ENCODE data around the gene HDAC9.

DNA sequence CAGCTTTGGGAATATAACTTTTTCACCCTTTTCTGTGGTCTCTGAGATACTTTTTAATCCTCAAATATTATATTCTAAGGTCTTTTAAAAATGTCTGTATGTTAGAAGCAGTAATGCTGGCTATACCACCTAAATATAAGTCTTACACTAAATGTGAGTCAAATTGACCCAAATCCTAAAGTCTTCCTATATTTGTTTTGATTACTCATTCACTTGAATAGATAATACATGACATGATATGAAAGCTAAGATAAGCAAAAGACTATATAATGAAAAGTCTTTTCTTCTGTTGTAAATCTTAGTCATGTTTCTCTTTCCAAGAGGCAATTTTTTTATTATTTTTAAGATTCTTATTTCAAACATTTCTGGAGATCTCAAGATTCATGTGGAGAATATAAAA lies 64.2 kb downstream of the HDAC9 start:
- TF ChIP-seq, protein P1, sequence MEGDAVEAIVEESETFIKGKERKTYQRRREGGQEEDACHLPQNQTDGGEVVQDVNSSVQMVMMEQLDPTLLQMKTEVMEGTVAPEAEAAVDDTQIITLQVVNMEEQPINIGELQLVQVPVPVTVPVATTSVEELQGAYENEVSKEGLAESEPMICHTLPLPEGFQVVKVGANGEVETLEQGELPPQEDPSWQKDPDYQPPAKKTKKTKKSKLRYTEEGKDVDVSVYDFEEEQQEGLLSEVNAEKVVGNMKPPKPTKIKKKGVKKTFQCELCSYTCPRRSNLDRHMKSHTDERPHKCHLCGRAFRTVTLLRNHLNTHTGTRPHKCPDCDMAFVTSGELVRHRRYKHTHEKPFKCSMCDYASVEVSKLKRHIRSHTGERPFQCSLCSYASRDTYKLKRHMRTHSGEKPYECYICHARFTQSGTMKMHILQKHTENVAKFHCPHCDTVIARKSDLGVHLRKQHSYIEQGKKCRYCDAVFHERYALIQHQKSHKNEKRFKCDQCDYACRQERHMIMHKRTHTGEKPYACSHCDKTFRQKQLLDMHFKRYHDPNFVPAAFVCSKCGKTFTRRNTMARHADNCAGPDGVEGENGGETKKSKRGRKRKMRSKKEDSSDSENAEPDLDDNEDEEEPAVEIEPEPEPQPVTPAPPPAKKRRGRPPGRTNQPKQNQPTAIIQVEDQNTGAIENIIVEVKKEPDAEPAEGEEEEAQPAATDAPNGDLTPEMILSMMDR (conservative IDR thresholded peaks at IDR 0.05), result no peak
- TF ChIP-seq ZFX (IDR thresholded peaks at IDR 0.05), result no peak
